Measurements from ENCODE around the gene FAM76A. TPM values are rescaled to one million over a fixed set of nuclear protein-coding genes. Genes with fewer than 3 reads are reported as not detected.
A peak's percentile ranks its signal among the peaks of the same experiment; 100 is the strongest.

FAM76A gene
- total and polyA plus RNA-seq, 9 of the 15 experiments (the other 6 are each of a cell fraction or from before 2014, with no cell fraction given), result 9.5 to 14.6 (median 11.4) TPM

- no peak for TF ChIP-seq ZNF146 (CRISPR knock-in tag; IDR thresholded peaks at IDR 0.05; ENCODE audit: unreplicated experiment)
- peak; percentile 71 for TF ChIP-seq HMGN3 (IDR thresholded peaks at IDR 0.05; ENCODE audit: borderline replicate concordance, extremely low read depth, insufficient read length, low read depth, low read length)
- TF ChIP-seq ZNF174 (CRISPR knock-in tag; IDR thresholded peaks at IDR 0.05), result no peak
- no peak for TF ChIP-seq BRCA1 (IDR thresholded peaks at IDR 0.05)
- TF ChIP-seq BRCA1 (CRISPR knock-in tag; IDR thresholded peaks at IDR 0.05), result no peak
- no peak for TF ChIP-seq IRF9 (tag; IDR thresholded peaks at IDR 0.05)
- 0 out of 4 replicates have a peak, but pooled peaks of 1 of the 2 experiments have one; percentile 33 for TF ChIP-seq ZMIZ1 (IDR thresholded peaks at IDR 0.05; ENCODE audit: low read depth in 2 of 2, low read length in 2 of 2)
- peak; percentile 81; the same call in 1 of the 2 replicates for TF ChIP-seq XRCC5 (IDR thresholded peaks at IDR 0.05; ENCODE audit: low read depth, low read length)
- TF ChIP-seq TFAP4 (CRISPR knock-in tag; IDR thresholded peaks at IDR 0.05; ENCODE audit: borderline replicate concordance), result peak; percentile 95
- TF ChIP-seq U2AF1 (optimal IDR thresholded peaks at IDR 0.05; ENCODE audit: low read depth, low read length), result peak; percentile 82
- TF ChIP-seq SP1 (CRISPR knock-in tag; IDR thresholded peaks at IDR 0.05), result peak; percentile 99
- no peak for TF ChIP-seq FOXA1 (IDR thresholded peaks at IDR 0.05; ENCODE audit: borderline replicate concordance)
- TF ChIP-seq PHF21A (IDR thresholded peaks at IDR 0.05; ENCODE audit: borderline replicate concordance, low read depth), result no peak
Observed at GRCh38 chr1:27725374-27726172, at the start of gene FAM76A (continued).

Measured in K562 (cell line).